ENCODE results near the gene FGF12.

DNA sequence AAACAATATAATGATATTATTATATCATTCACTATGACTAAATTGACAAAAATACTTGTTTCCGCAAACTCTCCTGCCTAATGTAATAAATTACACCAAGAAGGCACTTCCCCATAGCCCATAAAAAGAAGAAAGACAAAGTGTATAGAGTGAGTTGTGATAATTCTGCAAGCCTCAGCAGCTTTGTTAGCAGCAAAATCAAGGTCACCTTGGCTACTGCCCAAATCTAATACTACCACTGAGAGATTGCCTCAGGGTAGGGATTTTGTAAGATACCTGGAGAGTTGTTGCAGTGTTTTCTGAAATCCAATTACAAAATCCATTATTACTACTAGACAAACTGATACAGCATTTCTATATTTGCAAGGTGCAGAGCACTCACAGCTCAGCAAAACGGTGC, 503.5 kb downstream of the FGF12 start:
- no peak for TF ChIP-seq EZH2 (IDR thresholded peaks at IDR 0.05)
- TF ChIP-seq, protein P1, sequence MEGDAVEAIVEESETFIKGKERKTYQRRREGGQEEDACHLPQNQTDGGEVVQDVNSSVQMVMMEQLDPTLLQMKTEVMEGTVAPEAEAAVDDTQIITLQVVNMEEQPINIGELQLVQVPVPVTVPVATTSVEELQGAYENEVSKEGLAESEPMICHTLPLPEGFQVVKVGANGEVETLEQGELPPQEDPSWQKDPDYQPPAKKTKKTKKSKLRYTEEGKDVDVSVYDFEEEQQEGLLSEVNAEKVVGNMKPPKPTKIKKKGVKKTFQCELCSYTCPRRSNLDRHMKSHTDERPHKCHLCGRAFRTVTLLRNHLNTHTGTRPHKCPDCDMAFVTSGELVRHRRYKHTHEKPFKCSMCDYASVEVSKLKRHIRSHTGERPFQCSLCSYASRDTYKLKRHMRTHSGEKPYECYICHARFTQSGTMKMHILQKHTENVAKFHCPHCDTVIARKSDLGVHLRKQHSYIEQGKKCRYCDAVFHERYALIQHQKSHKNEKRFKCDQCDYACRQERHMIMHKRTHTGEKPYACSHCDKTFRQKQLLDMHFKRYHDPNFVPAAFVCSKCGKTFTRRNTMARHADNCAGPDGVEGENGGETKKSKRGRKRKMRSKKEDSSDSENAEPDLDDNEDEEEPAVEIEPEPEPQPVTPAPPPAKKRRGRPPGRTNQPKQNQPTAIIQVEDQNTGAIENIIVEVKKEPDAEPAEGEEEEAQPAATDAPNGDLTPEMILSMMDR (IDR thresholded peaks at IDR 0.05) = no peak
- no peak for TF ChIP-seq EZH2phosphoT487 (IDR thresholded peaks at IDR 0.05)
